NCI-H526 treated with DMSO at 0.1 percent for 48 hours (cell line): ENCODE data around the gene ESRRA.
"Not testable (repeated sequence)": the region's sequence is repeated elsewhere in the genome, so short reads cannot be mapped to it uniquely, and the experiment has no call there.

Experiments
- DNase-seq: peaks from one replicate; lab custom pipeline; 2025; lab: John Stamatoyannopoulos, UW

The ESRRA gene

GRCh38 chr11:64292460-64293254 is 12.7 kb upstream of the ESRRA start:
- DNase-seq = no peak

- DNase-seq = no peak
These were observed 10.6 kb upstream of the ESRRA start for GRCh38 chr11:64294774-64295173.

- no peak for DNase-seq
These were observed 9.6 kb upstream of the ESRRA start for GRCh38 chr11:64295760-64296159.

- DNase-seq = no peak
These were observed 9.1 kb upstream of the ESRRA start for GRCh38 chr11:64296236-64296635.

GRCh38 chr11:64296830-64297698 is 8.3 kb upstream of the ESRRA start:
- no peak for DNase-seq

- no peak for DNase-seq
These were observed 7.5 kb upstream of the ESRRA start for GRCh38 chr11:64297699-64298358.

- DNase-seq = no peak
These were observed 6.1 kb upstream of the ESRRA start for GRCh38 chr11:64298966-64299846.

- no peak for DNase-seq
These were observed 5.3 kb upstream of the ESRRA start, which contains the start of gene CATSPERZ for GRCh38 chr11:64299847-64300648. TSS of gene CATSPERZ (plus strand) at chr11:64300358. CDS start at chr11:64300411, 53 bp downstream.

- DNase-seq = no peak
These were observed 2.0 kb upstream of the ESRRA start for GRCh38 chr11:64303109-64304031.

- no peak for DNase-seq
These were observed 1.4 kb upstream of the ESRRA start for GRCh38 chr11:64304032-64304315.

GRCh38 chr11:64304316-64305072 is 830 bp upstream of the ESRRA start:
- peak; percentile 89 for DNase-seq

GRCh38 chr11:64305691-64306562 is 603 bp downstream of the ESRRA start:
- DNase-seq = peak; percentile 57

- DNase-seq = no peak
These were observed 1.2 kb downstream of the ESRRA start for GRCh38 chr11:64306563-64306875.

GRCh38 chr11:64306876-64307622 is 1.7 kb downstream of the ESRRA start:
- DNase-seq = no peak

GRCh38 chr11:64307795-64308194 is 2.5 kb downstream of the ESRRA start:
- DNase-seq = not testable (repeated sequence)

GRCh38 chr11:64312947-64313346 is 7.6 kb downstream of the ESRRA start:
- DNase-seq = no peak

- no peak for DNase-seq
These were observed 8.3 kb downstream of the ESRRA start for GRCh38 chr11:64313491-64314145.
